Activated T-helper 1 cell treated with Interleukin-2 at 50 U/mL for 16 hours (primary cell): ENCODE data around the gene ITLN1.

Experiments
- DNase-seq: peaks from one replicate; pipeline ENCODE4 v3.0.0-alpha.2; 2020; ENCODE audit warnings: low read depth

The ITLN1 gene

DNA sequence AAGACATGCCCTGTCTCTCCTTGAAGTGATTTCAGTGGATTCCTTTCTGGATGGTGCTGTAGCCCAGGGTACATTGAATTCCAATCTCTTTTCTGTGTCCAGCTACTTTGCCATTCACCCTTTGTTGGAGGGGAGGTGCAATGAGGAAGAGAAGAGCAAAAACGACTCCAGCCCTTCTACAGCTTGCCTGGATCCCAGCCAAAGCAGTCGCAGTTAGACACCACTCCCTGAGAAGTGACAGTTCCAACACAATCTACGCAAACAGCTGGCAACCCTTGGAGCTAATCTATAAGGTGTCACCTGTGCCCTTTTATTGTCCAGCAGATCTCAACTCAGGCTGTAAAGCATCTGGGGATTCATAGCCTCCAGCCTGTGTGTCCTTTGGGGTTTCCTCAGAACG, 26.9 kb downstream of the ITLN1 start:
- no peak for DNase-seq

DNA sequence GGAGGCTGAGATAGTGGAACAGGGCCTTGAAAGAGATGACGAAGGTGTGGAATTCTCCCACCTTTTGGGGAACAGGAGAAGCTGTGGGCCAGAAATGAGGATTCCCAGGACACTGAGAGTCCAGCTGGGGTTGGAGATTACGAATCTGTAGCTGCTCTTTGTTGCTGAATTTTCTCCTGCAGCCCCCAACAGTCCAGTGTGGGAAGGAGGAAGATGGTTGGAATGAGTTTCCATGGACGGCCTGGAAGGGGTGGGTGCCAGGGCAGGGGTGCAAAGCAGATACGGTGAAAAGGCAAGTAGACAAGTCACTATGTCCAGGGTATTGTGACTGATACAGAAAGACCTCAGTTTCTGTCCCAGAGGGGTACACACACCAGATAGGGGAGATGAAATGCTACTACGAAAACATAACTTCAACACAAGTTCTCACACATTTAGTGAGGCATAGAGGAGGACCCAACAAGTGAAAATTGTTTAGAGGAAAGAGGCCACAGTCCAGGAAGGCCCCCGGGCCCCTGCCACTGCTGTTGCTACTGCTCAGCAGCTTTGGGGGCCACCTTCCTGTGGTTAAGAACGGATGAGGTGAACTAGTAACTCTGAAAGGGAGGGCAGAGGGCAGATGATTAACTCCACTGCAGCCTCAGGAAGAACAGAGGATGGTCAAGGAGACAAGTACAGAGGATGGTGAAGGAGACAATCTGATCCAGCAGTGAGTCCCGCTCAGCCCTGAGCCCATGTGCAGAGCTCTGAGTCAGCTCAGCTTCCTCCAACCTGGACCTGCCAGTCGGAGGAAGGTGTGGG, 29.6 kb downstream of the ITLN1 start:
- no peak for DNase-seq

DNA sequence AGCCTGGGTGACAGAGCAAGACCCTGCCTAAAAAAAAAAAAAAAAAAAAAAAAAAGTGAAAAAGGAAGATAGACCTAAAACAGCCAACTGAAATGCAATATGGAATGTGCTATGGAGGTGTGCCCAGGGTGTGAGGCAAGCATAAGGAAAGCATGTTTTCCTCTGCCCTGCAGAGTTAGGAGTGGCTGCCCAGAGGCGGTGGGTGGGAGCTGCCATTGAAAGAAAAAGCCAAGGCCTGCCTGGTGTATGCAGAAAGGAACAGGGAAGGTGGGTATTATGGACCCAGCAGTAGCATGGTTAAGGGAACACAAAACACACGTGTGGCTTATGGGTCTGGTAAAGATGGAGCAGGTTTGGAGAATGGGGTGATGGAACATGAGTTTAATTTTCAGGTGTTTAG, 31.2 kb downstream of the ITLN1 start:
- DNase-seq: no peak

DNA sequence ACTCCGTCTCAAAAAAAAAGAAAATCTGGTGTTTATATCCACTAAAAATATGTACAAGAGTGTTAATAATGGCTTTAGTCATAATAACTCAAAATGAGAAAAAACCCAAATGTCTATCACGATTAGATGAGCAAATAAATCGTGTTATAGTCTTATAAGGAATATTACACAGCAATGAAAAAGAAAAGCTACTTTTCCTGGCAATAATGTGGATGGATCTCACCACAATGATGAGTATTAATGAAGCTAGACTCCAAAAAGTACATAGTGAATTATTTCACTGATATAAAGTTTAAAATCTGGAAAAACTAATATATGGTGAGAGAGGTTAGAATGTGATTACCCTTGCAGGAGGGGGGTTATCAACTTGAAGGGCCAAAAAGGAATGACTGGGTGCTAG, 32.0 kb downstream of the ITLN1 start:
- no peak for DNase-seq

DNA sequence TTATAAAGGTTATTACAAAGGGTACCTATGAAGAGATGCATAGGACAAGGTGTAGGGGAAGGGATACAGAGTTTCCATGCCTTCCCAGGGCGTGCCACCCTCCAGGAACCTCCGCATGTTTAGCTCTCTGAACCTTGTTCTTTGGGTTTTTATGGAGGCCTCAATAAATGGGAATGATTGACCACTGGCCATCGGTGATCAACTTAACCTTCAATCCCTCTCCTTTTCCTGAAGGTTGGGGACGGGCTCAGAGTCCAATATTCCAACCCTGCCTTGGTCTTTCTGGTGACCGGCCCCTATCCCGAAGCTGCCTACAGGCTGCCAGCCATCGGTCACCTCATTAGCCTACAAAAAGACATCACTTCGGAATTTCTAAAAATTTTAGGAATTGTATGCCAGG, 34.0 kb downstream of the ITLN1 start:
- DNase-seq: no peak

DNA sequence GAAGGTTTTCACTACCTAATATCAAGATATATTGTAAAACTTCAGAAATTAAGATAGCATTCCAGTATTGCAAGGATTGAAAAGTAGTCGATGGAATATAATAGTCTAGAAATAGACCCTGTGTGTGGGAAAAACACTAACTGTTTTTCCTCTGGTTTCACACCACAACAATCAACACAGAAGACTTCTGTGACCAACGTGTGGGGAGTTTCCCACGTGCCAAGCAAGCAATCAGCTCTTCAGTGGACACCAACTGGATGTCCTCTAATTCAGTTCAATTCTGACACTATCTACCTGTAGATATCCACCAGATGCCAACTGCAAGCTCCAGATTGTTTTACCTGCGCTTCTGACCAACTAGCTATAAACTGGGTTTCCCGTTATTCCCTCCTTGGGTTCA, 34.4 kb downstream of the ITLN1 start:
- DNase-seq: no peak

DNA sequence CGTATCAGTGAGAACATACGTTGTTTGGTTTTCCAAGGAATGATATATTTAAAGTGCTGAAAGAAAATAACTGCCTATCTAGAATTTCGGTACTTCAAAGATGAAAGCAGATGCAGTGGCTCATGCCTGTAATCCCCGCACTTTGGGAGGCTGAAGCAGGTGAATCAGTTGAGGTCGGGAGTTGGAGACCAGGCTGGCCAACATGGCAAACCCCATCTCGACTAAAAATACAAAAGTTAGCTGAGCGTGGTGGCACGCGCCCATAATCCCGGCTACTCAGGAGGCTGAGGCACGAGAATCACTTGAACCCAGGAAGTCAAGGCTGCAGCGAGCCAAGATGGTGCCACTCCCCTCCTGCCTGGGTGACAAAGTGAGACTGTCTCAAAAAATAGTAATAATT, 38.7 kb downstream of the ITLN1 start:
- DNase-seq: no peak

DNA sequence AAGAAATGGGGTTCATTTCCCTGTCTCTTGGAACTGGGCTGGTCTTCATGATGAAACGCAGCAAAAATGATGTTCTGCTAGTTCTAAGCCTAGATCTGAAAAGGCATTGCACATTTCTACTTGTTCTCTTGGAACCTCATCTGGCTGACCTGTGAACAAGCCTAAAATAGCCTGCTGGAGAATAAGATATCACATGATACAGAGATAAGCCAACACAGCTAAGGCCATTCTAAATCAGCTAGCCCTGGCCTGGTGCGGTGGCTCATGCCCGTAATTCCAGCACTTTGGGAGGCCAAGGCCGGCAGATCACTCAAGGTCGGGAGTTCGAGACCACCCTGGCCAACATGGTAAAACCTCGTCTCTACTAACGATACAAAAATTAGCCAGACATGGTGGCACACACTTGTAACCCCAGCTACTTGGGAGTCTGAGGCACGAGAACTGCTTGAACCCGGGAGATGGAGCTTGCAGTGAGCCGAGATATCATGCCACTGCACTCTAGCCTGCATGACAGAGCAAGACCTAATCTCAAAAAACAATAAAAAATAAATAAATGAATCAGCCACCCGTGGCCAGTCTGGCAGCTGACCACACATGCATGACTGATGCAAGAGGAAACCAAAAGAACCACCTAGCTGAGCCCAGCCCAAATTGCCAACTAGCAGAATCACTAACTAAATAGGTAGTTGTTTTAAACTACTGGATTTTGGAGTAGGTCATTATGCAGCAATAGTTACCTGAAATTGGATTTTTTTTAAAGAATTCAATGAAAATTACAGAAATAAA, 40.3 kb downstream of the ITLN1 start:
- no peak for DNase-seq

DNA sequence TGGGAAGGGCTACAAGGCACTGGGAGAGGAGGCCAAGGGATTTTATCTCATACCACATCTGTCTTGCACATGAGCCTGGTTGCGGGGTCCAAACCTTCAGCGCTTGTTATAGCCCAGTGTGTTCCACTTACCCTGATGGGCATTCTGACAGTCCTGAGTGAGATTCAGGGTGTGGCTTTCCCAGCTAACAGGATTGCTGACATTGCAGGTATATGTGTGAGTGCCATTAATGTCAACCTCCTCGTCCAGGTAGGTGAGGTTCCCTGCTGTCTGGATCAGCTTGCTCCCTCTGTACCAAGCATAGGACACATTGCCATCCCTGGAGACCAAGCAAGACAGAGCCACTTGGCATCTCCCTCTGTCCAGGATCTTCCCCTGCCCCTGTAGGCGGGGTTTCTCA, 43.9 kb downstream of the ITLN1 start:
- DNase-seq: no peak

DNA sequence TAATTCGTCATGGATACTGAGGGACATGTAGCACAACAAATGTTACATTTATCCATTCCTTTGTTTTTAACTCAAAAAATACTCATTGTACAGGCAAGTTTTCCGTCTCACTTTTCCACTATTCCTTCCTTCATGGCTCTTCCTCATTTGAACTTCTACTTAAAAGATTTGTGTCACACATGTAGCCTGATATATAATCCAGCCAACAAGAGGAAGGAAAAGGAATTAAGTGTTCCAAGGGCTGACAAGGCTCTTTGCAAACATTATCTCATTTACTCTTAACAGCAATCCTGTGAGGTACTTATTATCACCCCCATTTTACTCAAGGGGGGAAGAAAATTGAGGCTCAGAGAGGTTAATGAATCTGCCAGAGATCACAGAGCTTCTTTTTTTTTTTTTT, 45.2 kb downstream of the ITLN1 start:
- DNase-seq: no peak

DNA sequence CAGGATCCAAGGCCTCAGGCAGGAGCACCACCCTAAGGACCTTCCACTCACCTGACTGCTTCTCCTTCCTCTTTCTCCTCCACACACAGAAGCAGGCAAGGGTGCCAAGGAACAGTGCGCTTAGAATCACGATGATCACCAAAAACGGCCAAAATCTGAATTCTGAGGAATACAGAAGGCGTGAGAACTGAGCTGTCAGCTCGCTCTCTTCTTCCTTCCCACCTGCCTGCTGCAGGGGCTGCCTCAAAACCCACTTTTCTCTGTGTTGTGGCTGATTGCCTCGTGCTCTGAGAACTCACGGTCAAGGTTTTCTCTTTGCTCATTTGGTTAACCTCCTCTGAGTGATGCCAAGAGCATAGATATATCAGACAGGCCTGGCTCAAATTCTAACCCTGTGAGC, 46.1 kb downstream of the ITLN1 start:
- no peak for DNase-seq

DNA sequence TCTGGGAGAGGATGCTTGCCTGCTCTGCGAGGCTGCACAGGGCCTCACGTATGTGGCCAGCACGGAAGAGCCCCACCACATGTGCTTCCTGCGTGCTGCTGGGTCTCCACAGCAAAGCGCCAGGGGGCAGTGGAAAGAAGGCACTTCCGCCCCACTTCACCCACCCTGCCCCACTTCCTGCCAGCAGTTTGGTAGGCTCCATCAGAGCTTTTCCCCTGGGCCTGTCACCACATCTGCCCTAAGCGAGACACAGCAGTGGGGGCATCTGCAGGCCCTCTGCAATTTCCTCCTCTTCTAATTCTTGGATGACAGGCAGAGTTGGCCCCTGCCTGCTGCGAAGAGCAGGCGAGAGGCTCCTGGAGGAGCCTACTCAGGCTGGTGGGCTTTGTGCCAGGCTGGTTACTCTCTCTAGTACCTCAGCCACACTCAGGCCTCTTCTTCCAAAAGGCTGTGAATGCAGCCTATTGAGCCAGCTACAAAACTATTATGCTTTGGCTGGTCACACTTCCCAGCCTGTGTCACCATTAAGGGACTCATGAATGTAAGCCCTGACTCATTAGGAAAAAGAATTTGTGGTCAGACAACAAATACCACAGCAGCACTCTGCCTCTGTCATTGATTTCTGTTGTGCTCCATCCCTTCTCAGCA, 47.3 kb downstream of the ITLN1 start:
- peak; percentile 81 for DNase-seq

DNA sequence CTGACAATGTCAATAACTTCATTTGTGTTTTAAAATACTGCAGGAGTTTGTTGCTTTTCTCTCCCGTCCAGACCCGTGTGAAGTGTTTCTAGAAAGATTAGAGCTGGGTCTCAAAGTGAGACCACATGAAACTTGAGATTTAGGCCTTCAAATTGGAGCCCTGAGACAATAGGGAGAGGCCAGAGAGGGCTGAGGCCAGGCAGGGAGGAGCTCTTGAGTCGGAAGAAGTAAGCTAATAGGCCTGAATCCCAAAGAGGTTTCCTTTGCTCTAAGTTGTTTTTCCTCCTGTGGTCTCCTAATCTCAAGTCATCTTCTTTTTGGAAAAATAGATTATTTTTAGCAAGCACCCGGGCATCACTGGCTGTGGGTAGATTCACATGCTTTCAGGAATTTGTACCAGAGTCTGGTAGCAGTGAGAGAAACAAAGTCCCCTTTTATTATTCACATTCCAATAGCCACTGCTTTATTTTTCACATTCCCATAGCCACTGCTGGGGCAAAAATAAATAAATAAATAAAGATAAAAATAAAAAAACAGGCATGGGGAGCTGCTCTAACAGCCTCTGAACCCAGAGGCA, 47.9 kb downstream of the ITLN1 start:
- DNase-seq: no peak

DNA sequence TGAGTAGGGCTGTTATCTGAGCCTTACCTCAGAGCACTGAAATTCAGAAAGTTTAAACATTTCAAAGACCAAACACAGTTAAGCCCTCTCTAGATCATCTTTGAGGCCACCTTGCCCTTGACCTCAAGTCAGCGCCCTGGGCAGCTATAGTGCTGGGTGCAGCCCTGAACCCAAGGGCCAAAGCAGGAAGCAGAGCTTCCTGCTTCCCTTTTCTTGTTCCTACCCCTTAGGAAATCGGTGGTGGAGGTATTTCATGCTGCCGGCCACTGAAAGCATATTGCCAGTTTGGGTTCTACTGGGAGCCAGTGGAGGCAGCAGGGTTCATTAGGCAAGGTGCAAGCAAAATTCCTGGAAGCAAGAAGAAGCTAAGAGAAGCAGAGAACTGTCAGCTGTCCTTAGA, 48.4 kb downstream of the ITLN1 start:
- DNase-seq: no peak

DNA sequence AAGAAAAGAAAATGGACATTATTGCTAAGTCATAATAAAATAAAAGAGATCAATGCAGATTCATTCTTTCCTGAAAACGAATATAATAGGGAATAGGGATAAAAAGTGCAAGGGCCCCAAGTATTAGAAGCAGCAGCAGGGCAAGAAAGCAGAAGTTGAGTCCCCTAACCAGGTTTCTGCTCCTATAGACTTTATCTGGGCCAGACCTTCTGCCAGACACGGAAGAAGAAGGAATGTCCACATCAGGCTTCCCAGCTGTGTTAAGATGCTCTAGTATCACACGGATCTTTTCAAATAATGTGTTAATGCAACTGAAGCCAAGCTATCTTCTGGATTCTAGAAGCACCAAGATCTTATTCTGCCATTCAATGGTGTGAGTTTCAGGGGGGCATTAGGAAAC, 49.2 kb downstream of the ITLN1 start:
- no peak for DNase-seq

DNA sequence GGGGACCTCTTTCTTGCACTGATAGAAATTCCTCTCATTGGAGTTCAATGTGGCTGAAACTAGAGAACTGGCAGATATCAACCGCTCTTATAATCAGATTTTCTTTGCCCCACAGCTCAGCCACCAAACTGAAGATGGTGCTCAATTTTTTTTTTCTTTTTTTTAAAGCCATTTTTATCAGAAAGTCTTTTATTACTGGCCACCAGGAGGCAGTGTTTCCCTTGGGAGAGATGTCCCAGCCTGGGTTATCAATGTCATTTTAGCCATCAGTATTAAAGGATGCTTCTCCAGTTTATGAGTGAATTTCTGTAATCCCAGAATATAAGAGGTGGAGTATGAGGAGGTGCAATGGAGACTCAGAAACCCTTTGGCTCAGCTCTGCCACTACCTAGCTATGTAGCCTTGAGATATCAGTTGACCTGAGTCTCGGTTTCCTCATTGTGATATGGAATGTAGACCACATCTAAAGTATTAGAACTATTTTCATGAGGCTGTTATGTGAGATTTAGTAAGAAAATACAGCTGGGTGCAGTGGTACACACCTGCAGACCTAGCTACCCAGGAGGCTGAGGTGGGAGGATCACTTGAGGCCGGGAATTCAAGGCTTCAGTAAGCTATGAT, 49.9 kb downstream of the ITLN1 start:
- DNase-seq: no peak

DNA sequence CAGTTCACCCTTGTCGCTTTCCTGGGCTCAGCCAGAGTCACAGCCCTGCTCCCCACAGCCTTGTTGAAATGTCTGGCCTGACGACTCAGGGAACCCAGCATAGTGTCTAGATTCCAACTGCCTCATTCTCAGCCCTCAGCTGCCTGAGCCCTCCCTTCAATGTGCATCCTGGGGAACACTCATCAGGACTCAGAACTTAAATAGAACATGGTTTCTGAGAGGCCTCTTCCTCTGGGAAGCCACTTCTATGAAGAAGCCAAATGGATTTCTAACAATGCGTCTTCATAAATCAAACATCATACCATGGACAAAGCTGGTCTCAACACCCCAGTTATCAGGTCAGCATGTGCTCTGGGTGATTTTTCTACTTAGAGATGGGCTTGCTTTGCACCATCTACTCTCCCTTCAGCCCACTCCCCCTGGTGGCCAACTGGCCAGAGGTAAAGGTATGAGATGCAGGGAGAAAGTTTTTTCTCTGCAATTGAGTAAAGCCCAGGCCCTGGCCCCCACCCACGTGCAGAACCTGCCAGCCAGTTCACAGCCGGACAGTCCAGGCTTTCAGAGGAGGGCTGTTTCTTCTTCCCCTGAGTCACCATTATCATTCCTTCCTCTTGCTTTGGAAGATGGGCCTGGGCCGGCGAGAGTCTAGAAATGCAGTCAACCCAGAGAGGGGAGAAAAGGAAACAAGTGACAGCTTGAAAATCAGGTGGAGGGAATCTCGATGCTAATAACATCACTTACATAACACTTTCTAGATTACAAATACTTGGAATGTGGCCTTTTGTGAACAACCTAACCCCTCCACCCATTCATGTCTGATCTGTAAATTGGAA, 54.4 kb downstream of the ITLN1 start:
- DNase-seq: peak; percentile 59

DNA sequence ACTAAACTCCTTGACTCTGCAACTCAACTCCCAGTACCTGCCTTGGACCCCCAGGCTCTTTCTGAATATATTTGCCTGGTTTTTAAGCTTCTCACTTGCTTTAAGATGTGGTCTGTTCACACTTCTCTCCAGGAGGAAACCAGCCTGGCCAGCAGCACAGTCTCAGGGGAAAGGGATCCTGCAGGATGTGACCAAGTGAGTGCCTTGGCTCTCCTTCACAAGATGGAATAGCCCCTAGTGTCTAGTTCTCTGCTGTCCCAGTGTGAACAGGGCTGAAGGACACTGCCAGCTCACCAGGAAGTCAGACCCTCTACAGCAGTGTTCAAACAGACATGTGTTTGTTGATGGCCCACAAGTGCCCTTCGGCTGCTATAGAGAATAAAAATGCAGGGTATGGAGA, 55.2 kb downstream of the ITLN1 start:
- no peak for DNase-seq

DNA sequence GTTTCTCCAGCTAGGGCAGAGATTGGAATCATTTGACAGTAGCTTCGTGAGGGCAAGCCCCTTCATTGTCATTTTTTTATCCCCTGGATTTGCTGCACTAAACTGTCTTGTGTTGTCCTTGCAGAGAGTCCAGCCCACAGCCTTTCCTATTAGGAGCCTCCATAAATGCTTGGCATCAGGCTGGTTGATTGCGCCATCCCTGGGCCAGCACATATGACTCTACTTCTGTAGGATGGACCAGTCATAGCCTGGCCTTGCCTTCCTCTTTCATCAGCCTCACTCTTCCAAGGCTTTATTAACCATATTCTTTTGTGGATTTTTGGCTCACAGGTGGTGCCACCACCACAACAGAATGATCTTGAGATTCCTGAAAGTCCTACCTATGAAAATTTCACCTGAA, 57.6 kb downstream of the ITLN1 start:
- no peak for DNase-seq

DNA sequence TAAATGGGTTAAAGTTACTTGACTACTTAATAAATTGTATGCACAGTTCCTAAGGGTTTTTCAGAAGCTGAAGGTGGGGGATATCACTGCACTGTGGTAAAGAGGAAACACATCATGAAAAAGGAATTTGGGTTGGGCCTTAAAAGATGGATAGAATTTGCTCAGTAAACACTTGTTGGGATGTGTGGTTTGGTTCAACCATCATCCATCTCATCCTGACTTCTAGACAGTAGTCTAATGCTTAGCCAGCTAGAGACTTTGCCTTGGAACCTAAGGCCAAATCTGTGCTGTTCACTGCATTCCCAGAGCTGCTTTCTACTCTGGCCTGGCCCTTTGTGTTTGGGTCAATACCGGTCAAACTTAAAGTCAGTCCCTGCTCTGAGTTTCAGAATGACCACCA, 58.4 kb downstream of the ITLN1 start:
- no peak for DNase-seq
